GM12872 (cell line): ENCODE results near the gene WDR48.

ENCODE experiments used
- CTCF ChIP-seq: IDR thresholded peaks from 3 replicates; pipeline ENCODE4 v1.5.1; 2011; ENCODE audit warnings: low read depth, mild to moderate bottlenecking, low read length, moderate library complexity; ENCODE audit not compliant: insufficient read depth

The WDR48 gene

DNA sequence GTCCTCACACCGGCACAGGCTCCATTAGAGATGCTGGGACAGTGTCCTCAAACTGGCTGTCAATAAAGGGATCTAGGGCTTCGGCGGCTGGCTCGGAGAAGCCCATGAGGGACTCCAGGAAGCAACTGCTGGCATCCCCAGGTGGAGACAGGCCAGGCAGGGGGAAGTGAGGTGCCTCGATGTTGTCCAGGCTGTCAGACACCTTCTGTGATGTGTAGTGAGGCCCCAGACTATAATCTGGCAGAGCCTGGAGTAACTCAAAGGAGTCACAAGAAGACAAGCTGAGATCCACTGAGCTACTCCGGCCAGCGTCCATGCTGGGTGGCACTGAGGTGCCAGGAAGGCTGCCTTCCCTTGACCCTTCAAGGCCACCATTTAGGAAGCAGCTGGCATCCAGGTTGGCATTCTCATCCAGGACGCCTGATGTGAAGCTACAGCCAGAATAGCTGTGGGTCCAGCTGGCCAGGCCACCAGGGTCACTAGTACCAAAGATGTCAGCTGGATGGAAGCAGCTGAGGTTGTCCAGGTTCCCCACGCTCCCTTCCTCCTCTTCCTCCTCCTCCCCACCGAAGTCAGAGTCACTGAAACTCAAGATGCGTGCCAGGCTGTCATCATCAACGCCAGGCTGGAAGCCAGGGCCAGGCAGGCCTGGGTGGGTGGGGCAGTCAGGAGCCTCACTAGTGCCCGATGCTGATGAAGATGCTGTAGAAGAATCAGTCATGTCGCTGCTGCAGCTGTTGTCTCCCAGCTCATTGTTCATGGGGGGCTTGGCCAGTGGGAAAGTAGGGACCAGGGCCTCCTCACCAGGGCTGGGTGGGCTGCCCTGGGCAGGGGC lies 91.5 kb downstream of the WDR48 start:
- no peak for TF ChIP-seq CTCF

DNA sequence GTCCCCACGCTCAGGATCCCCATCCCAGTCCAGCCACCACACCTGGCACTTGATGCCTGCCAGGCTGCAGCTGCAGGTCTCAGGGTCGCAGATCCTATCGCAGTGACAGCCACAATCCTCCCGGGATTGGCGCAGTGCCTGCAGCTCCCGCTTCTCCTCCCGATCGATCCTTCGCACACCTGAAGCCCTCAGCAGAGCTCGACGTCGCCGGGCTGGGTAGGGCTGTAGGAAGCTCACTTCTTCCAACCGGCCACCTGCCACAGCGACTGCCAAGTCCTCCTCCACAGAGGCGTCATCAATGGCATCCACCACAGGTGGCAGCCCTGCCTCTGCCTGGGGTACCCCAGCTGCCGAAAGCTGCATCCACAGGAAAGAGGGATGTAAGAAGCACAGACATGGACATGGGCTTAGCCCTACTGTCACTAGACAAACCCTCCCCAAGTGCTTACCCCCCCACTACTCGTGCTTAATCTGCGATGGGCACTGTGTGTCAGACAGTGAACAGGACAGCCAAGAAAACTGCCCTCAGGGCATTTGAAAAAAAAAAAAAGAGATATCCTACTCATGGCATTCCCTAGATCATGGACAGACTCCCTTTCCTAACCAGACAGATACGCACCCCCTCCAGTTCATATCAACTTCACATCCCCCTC lies 92.4 kb downstream of the WDR48 start:
- no peak for TF ChIP-seq CTCF

GRCh38 chr3:39144748-39145380 lies 93.0 kb downstream of the WDR48 start:
- no peak for TF ChIP-seq CTCF

GRCh38 chr3:39146083-39146501 lies 94.3 kb downstream of the WDR48 start:
- 0 out of 3 replicates have a peak, but pooled peaks have one; percentile 8 for TF ChIP-seq CTCF
